Stimulated activated CD4-positive, alpha-beta T cell treated with anti-CD3 and anti-CD28 coated beads, Interleukin-15, amount 100 ng/mL, for 24 hours (primary cell): ENCODE data around the gene ERBB2.
"Not testable (repeated sequence)": the region's sequence is repeated elsewhere in the genome, so short reads cannot be mapped to it uniquely, and the experiment has no call there.

ENCODE experiments used
- DNase-seq: peaks from one replicate; pipeline ENCODE4 v3.0.0-alpha.2; 2020

The ERBB2 gene

GRCh38 chr17:39730095-39730921 lies 30.4 kb downstream of the ERBB2 start, which contains the start of gene MIEN1:
Gene MIEN1 (minus strand): TSS chr17:39730532. CDS start chr17:39730495, 37 bp downstream.
- DNase-seq = peak; percentile 93

DNA sequence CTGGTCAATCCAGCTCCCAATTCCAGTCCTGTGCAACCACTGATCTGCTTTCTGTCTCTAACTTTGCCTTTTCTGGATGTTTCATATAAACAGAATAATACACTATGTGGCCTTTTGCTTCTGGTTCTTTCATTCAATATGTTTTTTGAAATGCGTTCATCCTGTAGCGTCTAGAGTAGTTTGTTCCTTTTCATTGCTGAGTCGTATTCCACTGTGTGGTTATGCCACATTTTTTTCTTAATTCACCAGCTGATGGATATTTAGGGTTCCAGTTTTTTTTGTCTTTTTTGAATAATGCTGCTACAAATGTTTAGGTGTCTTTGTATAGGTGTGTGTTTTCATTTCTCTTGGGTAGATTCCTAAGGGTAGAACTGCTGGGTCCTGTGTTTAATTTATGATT lies 32.7 kb downstream of the ERBB2 start:
- no peak for DNase-seq

- DNase-seq = no peak
These were observed 36.0 kb downstream of the ERBB2 start for GRCh38 chr17:39735882-39736281.

DNA sequence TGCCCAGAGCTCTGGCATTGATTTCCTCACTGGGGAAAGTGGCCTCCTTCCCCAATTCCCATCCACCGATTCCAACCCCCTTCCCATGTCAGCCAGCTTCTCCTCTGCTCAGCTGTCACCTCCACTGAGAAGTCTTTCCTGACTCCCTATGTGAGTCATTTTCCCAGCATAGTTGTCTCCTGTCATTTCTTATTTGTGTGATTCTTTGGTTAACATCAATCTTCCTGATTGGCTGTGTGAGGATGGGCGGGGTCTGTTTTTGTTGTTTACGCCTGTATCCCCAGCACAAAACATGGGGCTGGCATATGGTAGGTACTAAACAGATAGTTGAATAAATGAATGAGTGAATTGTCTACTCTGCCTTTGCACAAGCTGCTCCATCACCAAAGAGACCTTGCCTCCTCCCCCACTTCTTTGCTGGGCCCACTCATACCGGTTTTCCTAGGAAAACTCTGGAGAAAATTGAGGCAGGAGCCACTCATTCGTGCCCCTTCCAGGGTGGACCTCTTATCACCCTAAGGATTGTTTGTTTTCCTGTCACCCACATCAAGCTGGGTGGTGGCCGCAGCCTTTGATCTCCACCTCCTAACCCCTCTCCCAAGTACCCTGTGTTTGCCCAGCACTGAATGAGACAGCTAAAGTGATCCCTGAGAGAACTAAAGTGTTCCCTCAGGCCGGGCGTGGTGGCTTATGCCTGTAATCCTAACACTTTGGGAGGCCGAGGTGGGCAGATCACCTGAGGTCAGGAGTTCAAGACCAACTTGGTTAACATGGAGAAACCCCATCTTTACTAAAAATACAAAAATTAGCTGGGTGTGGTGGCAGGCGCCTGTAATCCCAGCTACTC lies 36.7 kb downstream of the ERBB2 start:
- DNase-seq = no peak

DNA sequence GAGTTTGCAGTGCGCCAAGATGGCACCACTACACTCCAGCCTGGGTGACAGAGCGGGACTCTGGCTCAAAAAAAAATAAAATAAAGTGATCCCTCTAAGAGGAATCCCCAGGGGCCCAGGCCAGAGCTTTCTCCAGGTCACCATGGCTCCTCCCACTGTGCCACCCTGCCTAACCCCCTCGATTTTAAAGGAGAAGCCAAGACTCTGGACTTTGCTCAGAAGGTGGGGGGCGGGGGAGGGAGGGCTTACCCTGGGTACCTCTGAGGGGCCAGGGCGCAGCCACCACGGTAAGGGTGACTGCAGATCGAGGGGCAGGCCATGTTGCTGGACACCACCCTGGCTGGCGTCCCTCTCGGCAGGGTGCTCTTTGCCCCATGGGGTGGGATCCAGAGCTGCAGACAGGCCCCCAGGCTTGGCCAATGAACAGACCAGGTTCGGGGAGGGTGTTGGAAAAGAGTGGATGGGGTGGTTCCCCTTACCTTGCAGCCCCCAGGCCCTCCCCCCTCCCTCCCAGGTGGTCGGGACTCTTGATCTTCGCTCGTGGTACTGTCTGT lies 37.4 kb downstream of the ERBB2 start:
- no peak for DNase-seq

GRCh38 chr17:39737760-39738567 lies 38.1 kb downstream of the ERBB2 start, which contains the start of gene GRB7:
Gene GRB7 (plus strand): TSS chr17:39737938. CDS start chr17:39742302, 4,364 bp downstream.
- DNase-seq = no peak

- peak; percentile 74 for DNase-seq
These were observed 38.7 kb downstream of the ERBB2 start for GRCh38 chr17:39738568-39738901.

- no peak for DNase-seq
These were observed 39.4 kb downstream of the ERBB2 start for GRCh38 chr17:39738983-39739884.

DNA sequence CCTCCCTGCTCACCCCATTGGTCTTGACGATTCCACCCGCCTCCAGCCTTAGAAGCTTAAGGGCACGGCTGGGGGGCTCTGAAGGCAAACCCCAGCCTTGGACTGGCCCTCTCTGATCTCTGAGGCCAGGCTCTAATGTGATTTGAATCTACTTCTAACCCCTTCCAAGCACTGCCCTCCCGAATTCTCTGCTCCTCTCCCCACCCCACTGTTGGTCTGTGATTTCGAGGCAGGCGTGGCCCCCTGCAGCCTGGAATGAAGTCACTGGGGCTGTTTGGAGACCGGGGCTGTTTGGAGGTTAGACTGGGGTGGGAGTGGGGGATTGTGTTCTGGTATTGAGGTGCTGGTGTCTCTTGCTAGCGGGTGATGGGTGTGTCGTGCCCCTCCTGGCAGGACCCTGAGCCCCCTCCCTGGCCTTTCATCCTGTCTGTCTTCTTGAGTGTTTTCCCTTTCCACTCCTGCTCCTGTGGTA lies 40.1 kb downstream of the ERBB2 start:
- no peak for DNase-seq

DNA sequence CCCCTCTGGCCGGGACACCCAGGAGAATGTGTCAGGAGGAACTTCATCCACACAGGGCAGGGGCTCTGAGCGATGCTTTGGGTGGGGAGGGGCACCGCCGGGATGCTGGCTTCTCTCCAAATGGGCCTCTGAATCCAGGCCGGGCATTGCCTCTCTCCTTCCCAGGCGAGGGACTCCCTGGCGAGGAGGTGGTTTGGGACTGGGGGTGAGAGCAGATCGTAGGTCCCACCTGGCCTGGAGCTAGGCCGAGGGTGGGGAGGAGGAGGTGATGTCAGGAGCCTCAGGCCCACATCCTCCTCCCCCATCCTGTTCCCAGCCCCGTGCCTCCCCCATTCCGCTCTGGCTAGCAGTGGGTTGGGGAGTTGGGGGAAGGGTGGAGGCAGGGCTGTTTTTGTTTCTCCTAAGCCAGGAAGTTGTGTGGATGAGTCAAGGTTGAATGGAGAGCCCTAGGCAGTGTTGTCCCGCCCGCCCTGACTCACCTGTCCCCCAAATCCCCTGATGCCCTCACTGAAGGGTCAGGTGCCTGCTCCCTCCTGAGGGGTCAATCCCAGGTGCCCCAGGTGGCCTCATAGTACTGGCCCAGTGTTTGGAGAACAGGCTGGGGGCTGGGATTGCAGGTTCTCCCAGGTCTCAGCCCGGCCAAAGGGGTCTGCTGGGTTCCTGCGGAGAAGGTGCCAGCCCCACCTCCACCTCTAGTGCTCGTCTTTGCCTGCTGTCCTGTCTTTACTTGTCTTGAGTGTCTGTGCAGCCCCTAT lies 40.7 kb downstream of the ERBB2 start:
- DNase-seq = no peak

DNA sequence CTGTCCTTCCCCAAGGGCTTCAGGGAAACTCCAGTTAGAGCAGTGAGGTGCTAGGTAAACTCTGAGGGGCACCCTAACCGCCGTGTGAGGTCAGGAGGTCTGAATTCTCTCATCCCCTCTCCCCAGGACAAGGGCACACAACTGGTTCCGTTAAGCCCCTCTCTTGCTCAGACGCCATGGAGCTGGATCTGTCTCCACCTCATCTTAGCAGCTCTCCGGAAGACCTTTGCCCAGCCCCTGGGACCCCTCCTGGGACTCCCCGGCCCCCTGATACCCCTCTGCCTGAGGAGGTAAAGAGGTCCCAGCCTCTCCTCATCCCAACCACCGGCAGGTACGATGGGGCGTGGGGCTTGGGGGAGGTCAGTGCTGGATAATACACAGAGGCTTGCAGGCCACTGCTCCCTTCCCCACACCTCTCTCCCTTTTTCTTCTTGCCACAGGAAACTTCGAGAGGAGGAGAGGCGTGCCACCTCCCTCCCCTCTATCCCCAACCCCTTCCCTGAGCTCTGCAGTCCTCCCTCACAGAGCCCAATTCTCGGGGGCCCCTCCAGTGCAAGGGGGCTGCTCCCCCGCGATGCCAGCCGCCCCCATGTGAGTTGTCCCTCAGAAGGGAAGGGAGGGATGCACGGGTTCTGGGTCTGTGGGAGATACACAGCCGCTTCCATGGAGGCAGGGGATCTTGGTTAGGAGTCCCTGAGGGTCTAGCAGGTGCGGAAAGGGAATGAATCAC lies 42.4 kb downstream of the ERBB2 start:
- no peak for DNase-seq

DNA sequence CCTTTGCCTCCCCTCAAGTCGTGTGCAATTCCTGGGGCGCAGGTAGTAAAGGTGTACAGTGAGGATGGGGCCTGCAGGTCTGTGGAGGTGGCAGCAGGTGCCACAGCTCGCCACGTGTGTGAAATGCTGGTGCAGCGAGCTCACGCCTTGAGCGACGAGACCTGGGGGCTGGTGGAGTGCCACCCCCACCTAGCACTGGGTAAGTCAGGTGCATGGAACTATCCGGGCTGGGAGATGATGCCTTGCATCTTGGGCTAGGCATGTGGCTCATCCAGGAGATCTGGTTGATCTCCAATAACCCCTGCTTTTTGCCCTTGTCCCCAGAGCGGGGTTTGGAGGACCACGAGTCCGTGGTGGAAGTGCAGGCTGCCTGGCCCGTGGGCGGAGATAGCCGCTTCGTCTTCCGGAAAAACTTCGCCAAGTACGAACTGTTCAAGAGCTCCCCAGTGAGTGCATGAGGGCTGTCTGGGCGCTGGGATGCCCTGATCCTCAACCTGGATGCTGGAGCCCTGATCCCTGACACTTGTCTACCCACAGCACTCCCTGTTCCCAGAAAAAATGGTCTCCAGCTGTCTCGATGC lies 43.1 kb downstream of the ERBB2 start:
- DNase-seq = no peak

DNA sequence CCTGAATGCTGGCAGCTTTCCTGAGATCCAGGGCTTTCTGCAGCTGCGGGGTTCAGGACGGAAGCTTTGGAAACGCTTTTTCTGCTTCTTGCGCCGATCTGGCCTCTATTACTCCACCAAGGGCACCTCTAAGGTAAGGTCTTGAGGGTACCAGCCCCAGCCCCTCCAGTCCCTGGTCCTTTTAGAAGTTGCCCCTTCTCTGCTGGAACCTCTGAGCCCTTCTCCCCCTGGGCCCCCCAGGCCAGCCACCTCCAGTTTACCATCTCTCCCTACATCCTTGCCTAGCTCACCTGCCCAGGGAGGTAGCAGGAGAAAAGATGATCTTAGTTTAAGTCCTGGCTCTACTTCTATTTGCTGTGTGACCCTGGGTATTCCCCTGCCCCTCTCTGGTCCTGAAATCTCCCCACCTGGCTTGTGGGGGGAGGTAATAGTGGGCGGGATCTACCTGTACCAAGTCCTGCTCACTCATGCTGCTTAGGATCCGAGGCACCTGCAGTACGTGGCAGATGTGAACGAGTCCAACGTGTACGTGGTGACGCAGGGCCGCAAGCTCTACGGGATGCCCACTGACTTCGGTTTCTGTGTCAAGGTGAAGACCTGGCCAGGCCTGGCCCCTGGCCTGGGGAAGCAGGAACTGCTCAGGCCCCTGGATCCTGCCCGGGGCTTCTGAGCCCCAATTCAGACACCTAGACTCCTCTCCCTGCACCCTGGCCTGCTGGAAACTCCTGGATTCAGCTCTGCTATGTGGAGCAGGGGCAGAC lies 44.4 kb downstream of the ERBB2 start:
- no peak for DNase-seq

GRCh38 chr17:39744836-39745215 lies 45.0 kb downstream of the ERBB2 start:
- DNase-seq = no peak

DNA sequence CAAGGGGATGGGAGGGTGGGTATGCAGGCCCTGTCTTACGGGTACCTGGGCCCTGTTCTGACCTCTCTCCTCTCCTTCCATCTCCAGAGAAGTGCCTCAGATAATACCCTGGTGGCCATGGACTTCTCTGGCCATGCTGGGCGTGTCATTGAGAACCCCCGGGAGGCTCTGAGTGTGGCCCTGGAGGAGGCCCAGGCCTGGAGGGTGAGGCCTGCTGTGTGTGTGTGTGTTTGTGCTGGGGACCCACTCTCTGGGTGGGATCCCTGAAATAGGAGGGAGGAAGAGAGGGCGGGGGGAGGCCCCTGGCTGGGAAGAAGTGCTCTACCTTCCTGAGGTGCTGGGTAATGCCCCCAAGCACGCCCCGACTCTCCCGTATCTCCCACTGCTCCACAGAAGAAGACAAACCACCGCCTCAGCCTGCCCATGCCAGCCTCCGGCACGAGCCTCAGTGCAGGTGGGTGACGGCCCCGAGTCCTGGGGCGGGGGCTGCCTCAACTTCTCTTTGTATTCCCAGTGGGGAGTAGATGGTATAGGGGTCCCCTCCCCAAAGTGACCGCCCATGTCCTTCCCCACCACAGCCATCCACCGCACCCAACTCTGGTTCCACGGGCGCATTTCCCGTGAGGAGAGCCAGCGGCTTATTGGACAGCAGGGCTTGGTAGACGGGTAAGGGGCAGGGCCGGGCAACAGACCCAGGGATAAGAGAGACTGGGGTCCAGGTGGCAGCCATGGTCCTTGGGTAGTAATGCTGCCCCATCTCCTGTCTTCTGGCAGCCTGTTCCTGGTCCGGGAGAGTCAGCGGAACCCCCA lies 45.7 kb downstream of the ERBB2 start:
- DNase-seq = no peak

GRCh38 chr17:39746145-39746461 lies 46.2 kb downstream of the ERBB2 start:
- DNase-seq = no peak

DNA sequence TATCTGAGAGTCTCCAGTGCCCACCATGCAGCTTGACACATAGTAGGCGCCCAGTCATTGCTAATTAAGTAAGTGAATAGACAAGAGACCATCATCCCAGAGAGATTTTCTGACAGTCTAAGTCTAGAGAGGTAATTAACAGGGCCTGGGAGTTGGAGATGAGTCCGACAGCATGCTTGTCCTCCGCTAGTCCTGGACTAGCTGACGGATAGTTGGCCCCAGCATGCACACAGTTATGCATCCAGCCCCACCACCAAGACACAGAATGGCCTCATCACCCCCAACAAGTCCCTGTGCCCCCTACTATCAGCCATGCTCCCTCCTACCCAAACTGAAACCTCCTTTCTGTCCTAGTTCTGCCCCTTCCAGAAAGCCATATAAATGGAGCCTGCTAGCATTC lies 47.9 kb downstream of the ERBB2 start:
- no peak for DNase-seq

GRCh38 chr17:39748444-39749034 lies 48.7 kb downstream of the ERBB2 start:
- not testable (repeated sequence) for DNase-seq
